ENCODE data around the gene TNIP2. TPM values are rescaled to one million over a fixed set of nuclear protein-coding genes. Genes with fewer than 3 reads are reported as not detected.

The TNIP2 gene
- total RNA-seq, 1 experiment from 2014 or later: 41.0 TPM

- Histone ChIP-seq H3K27me3 (ENCODE audit: insufficient read depth, low read length) (no peaks in the 10 kb centered on the region), H3K79me2 (ENCODE audit: insufficient read depth, low read length) (no peaks in the 10 kb centered on the region; the same call in 1 of the 2 replicates), H3K4me3 (replicated peaks in 1 of 2; ENCODE audit: low read depth in 1 of 2, low read length in 2 of 2) (no peak overlapping the region), H3K36me3 (ENCODE audit: control insufficient read depth in 1 of 2, insufficient read depth in 2 of 2, low read length in 2 of 2) (peaks cover 21 to 45% of the 10 kb centered on the region in 2 experiments; a peak in 3 of 4 replicates), H4K20me1 (ENCODE audit: insufficient read depth) (peaks cover 3% of the 10 kb centered on the region; the same call in 1 of the 2 replicates), H3K4me1 (ENCODE audit: control insufficient read depth in 1 of 2, insufficient read depth in 2 of 2, low read length in 2 of 2) (no peaks in the 10 kb centered on the region), H3K27ac (ENCODE audit: low read depth, low read length) (no peak overlapping the region), H2AFZ (ENCODE audit: low read depth, low read length, poor library complexity, severe bottlenecking) (no peak overlapping the region), H3K9me3 (ENCODE audit: control insufficient read depth in 1 of 2, insufficient read depth in 1 of 2, low read depth in 1 of 2, low read length in 2 of 2) (no peaks in the 10 kb centered on the region), H3K4me2 (ENCODE audit: low read length) (no peak overlapping the region), H3K9ac (ENCODE audit: low read length) (no peak overlapping the region), H3K9me2 (ENCODE audit: insufficient read depth) (no peaks in the 10 kb centered on the region)
- no TSS peak for BruUV-seq (replicated peaks)
- DNase-seq (ENCODE audit: low read depth, low spot score) (no peak), ATAC-seq (no peak)
- ChIA-PET RAD21 (ENCODE audit: low non-redundant PET in 1 of 2, low total read pairs in 2 of 2, uncharacterized antibody in 2 of 2, unreplicated experiment in 2 of 2) (no interaction called here), POLR2A (no interaction called here), CTCF (no interaction called here)
- intact Hi-C loops (cut with micrococcal nuclease): no loop called here
- TF ChIP-seq FOSL1 (IDR thresholded peaks at IDR 0.05; ENCODE audit: low read depth): no peak
- TF ChIP-seq SRF (IDR thresholded peaks at IDR 0.05; ENCODE audit: low read depth): no peak
- TF ChIP-seq MAX (IDR thresholded peaks at IDR 0.05): no peak
- TF ChIP-seq POLR2AphosphoS5 (IDR thresholded peaks at IDR 0.05; ENCODE audit: low read depth, low read length): no peak
- no peak for TF ChIP-seq SP1 (IDR thresholded peaks at IDR 0.05; ENCODE audit: low read depth)
- no peak for TF ChIP-seq ZFX (IDR thresholded peaks at IDR 0.05)
- TF ChIP-seq ZBTB33 (IDR thresholded peaks at IDR 0.05; ENCODE audit: extremely low read depth, insufficient replicate concordance, low read length): no peak
- no peak for TF ChIP-seq ATF3 (IDR thresholded peaks at IDR 0.05)
These were observed 64.1 kb downstream of the TNIP2 start for GRCh38 chr4:2691952-2692435.

Other genes with a start within 250 kb of the TNIP2 start
- 15.7 TPM for gene FAM193A, start 219.7 kb downstream of the TNIP2 start, total RNA-seq (2021; ENCODE audit: unreplicated experiment)
- gene SH3BP2, start 36.7 kb upstream of the TNIP2 start, total RNA-seq (2021; ENCODE audit: unreplicated experiment): 52.8 TPM
- gene ADD1, start 87.5 kb upstream of the TNIP2 start, total RNA-seq (2021; ENCODE audit: unreplicated experiment): 139 TPM
- gene NOP14, start 207.1 kb upstream of the TNIP2 start, total RNA-seq (2021; ENCODE audit: unreplicated experiment): 67.3 TPM
- 4.2 TPM for gene GRK4, start 207.2 kb upstream of the TNIP2 start, total RNA-seq (2021; ENCODE audit: unreplicated experiment)

Measured in HCT116 (cell line).